NCI-H2029 (cell line): ENCODE data around the gene EDEM3.
"Not testable (repeated sequence)": the region's sequence is repeated elsewhere in the genome, so short reads cannot be mapped to it uniquely, and the experiment has no call there.

Experiments used
- DNase-seq: peaks from one replicate; lab custom pipeline; 2025; lab: John Stamatoyannopoulos, UW

EDEM3 gene

DNA sequence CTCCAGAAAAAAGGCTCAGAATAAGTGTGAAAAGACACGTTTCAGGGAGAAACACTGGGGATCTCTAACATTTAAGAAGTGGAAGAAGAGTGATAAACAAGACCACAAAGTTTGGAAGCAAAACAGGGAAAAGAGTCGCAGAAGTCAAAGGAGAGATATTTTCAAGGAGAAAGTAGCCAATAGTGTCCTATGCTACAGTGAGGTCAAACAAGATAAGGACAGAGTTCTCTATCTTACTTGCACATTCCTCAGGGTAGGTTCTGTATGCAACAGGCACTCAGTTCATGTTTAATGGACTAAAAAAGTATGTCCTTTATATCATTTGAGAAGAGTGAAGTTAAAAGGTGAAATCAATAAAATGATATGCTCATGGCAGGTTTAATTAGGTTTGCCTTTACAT lies 13.8 kb upstream of the EDEM3 start:
- DNase-seq = no peak

- no peak for DNase-seq
Measured at GRCh38 chr1:184767591-184767990, 12.9 kb upstream of the EDEM3 start.

- DNase-seq = no peak
Measured at GRCh38 chr1:184764483-184764882, 9.8 kb upstream of the EDEM3 start.

DNA sequence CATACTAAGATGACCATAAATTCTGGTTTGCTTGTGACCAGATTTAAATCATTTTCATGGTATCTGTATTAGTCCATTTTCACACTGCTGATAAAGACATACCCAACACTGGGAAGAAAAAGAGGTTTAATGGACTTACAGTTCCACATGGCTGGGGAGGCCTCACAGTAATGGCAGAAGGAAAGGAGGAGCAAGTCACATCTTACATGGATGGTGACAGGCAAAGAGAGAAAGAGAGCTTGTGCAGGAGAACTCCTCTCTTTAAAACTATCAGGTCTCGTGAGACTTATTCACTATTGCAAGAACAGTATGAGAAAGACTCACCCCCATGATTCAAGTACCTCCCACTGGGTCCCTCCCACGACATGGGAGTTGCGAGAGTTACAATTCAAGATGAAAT lies 8.9 kb upstream of the EDEM3 start:
- DNase-seq = not testable (repeated sequence)

- no peak for DNase-seq
Measured at GRCh38 chr1:184761969-184762485, 7.4 kb upstream of the EDEM3 start.

- no peak for DNase-seq
Measured at GRCh38 chr1:184759651-184760050, 5.0 kb upstream of the EDEM3 start.

GRCh38 chr1:184759112-184759511 lies 4.5 kb upstream of the EDEM3 start:
- DNase-seq = no peak

DNA sequence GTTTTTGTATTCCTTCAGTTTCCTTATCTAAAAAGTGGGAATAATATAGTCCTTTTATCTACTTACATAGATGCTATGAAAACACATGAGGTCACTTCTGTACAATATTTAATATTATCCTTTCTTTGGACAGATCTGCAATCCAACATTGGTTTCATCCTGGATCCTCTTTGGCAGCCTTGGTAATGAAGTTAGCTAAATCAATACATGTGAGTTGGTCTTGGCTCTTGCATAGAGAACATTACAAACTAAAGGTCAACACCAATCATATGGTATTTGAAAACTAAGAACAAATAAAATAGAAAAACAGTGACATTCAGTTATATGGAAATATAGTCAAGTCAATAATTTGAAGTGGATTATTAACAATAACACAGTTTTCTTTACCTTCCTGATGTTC lies 3.2 kb upstream of the EDEM3 start:
- no peak for DNase-seq

GRCh38 chr1:184757406-184757805 lies 2.7 kb upstream of the EDEM3 start:
- DNase-seq = no peak

DNA sequence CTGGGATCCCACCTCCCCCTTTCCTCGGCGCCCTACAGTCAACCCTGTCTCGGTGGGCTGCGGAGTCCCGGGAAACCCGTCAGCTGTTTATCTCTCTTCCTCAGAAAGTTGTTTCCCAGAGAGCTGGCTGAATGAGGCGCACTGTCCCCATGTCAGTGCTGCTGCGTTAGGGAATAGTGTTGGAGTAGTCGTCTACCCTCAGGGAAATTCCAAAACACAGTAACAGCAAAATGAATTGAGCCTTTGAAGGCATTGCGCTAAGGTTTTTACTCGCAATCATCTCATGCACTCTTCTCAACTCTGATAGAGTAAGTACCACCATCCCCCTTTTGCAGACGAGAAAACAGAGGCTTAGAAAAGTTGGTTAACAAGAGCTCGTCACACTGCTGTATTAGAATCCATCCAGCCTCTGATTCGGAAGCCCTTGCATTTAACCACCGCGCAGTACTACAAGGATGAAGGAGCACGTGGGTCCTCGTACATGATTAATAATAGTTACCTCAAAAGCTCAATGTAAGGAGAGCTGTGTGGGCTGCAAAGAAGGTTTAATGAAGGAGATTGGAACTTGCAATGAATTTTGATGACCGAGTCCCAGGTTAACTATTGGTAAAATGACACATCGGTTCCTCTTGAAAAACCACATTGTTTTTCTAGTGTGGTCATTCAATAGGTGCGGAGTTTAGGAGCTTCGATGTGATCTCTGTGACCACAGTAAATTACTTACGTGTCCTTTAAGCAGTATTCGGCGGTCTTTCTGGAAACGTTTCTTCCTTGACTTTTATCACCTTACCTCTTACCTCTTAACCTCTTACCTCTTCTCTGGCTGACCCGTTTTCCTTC lies 788 bp upstream of the EDEM3 start:
- no peak for DNase-seq

GRCh38 chr1:184753608-184754475 lies 816 bp downstream of the EDEM3 start:
- DNase-seq = no peak

GRCh38 chr1:184753117-184753516 lies 1.5 kb downstream of the EDEM3 start:
- DNase-seq = no peak

DNA sequence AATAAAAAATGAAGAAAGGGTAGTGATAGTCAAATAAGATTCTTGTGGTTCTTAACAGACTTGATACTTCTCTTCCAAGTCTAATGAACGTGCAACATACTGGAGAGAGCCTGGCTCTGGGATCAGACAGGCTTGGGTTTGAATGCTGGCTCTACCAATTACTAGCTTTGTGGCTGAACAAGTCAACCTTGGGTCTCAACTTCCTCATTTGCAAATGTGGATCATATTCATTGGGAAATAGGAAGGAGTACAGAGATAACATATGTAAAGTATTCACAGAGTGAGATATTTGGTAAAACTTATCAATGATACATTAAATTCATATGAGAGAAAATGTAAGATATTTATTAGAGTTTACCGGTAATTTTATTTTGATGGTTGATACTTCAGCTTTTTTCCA lies 2.0 kb downstream of the EDEM3 start:
- no peak for DNase-seq

DNA sequence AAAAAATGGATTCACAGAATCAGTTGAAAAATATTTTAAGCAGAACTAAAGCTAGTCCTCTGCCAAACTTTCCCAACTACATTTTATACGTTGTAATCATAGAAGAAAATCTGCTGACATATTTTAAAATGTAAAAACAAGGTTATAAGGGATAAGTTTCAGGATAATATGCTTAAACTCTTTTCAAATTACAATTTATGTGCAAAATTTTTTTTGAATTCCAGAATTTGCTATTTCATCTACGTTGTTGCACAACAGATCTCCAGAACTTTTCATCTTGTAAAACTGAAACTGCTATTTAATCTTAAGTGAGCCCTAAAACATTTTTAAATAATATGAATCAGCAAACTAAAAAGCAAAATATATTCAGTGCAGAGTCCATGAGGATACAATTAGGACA lies 5.9 kb downstream of the EDEM3 start:
- DNase-seq = no peak

GRCh38 chr1:184747089-184747955 lies 7.3 kb downstream of the EDEM3 start:
- DNase-seq = no peak

DNA sequence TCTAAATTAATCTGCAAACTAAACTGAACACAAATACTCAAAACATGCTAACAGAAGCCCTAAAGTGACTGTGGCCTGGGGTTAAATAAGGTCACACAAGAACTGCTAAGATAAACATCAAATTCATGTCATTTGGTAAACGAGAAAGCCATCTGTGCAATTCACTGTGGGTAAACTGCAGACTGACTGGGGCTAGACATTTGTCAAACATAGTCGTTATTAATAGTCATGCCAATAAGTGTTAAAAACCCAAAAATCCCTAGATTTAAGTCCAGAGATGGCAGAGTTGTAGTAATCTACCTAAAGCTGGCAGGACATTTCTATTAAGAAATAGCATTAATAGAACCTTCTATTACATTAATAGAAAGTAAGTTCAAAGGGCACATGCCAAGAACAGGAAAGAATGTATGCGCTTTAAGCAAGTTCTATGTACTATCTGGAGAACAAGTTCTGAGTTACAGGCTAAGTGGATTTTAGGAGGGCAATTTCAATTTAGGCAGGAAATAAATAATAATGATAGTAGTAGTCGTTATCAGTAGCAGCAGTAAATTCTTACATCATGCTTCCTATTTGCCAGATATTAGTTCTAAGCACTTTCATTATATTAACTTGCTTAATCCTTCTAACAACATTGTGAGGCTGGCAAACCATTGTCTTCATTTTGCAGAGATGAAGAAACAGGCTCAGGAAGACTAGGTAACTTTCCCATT lies 8.6 kb downstream of the EDEM3 start:
- DNase-seq = no peak

GRCh38 chr1:184745110-184745509 lies 9.5 kb downstream of the EDEM3 start:
- no peak for DNase-seq

DNA sequence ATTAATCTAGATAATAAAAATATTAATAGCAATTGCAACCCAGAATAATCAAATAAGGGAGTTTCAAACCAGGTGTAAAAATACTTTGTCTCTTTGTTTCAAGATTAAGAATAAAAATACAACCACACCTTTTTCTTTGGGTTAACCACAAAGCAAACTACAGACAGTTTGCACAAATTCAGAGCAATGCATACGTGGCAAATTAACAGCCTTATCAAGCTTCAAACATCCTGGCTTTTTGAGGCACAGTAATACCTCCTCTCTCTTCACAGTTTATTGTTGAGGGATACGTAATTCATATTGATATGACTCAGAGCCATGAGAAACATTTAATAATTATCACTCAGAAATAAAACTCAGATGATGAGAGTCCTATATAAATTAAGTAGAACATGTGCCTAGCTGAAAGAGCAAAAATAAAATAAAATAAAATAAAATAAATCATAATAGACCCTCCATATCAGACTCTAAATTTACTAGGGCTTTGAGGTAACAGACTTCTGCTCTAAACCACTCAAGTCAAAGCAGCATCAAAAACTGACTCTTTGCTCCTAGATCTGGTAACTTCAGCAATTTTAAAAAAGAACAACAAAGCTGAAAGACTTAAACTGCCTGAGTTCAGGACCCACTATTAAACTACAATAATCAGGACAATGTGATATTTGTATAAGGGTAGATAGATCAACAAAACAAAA lies 11.4 kb downstream of the EDEM3 start:
- DNase-seq = no peak

- DNase-seq = no peak
Measured at GRCh38 chr1:184740344-184740743, 14.3 kb downstream of the EDEM3 start.

DNA sequence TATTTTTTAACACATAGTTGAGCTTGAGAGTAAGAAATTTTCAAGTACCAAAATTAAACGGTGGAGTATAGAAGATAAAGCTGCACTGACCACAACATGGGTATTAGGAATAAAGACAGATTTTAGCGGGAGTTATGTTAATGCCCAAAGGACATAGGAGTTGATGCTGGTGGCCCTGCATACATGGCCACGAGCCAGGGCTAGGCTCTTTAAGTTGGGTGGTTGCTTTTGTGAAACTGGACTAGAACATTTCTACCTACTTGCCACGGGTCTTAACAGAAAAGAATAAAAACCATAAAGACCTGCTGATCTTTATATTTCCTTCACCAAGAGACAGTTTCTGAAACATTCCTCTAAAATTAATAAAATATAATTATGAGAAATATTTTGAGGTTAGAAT lies 14.9 kb downstream of the EDEM3 start:
- DNase-seq = no peak

DNA sequence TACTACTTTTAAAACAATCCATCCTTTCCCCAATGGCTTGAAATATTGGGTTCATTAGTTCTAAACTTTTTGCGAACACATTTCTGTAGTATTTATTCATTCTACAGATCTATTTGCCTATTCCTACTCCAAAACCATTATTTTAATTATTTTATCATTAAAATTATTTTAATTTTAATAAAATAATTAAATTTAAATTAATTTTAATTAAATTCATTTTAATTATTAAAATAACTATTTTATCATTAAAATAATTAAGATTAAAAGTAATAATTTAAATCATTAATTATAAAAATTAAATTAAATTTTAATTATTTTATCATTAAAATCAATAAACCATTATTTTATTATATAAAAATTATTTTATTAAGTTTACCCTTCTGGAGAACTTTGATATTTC lies 15.6 kb downstream of the EDEM3 start:
- DNase-seq = no peak
